Tibial nerve (tissue), 4 donors: ENCODE results near the gene FGF14.

Experiments used
- CTCF ChIP-seq, 5 experiments: fragments of 200-600 bp in 3 of 5; fragments of 450-650 bp in 2 of 5; sonication (generic) in 3 of 5; IDR thresholded peaks; one replicate each; pipeline ENCODE4 v1.5.1; 2016 to 2019; ENCODE audit warnings: antibody characterized with exemption in 5 of 5, mild to moderate bottlenecking in 3 of 5, moderate library complexity in 2 of 5
- EP300 ChIP-seq, 2 donors: sonication (generic); formaldehyde crosslinking; IDR thresholded peaks; one replicate each; pipeline ENCODE4 v1.6.1; 2017; ENCODE audit warnings: antibody characterized with exemption in 2 of 2, mild to moderate bottlenecking in 1 of 2
- POLR2A ChIP-seq, 2 donors: fragments of 450-650 bp; IDR thresholded peaks; one replicate each; pipeline ENCODE4 v1.6.1; 2017; ENCODE audit warnings: antibody characterized with exemption in 2 of 2, mild to moderate bottlenecking in 2 of 2, moderate library complexity in 2 of 2

GRCh38 chr13:102261809-102262208, 140.0 kb downstream of the FGF14 start:
- TF ChIP-seq POLR2A (IDR thresholded peaks at IDR 0.05) (no peak), CTCF (IDR thresholded peaks at IDR 0.05) (no peak), EP300 (IDR thresholded peaks at IDR 0.05) (no peak)
